HL-60 (cell line): ENCODE measurements around the gene NTN1.

ENCODE experiments used
- CTCF ChIP-seq: IDR thresholded peaks from one replicate; pipeline ENCODE4 v1.5.1; 2011; ENCODE audit warnings: low read length, control low read depth, inconsistent platforms; ENCODE audit not compliant: insufficient read depth
- GABPA ChIP-seq: IDR thresholded peaks from 2 replicates; pipeline ENCODE4 v1.6.1; 2012; ENCODE audit warnings: low read depth
- POLR2AphosphoS5 ChIP-seq: IDR thresholded peaks from 2 replicates; pipeline ENCODE4 v1.6.1; 2012; ENCODE audit warnings: low read depth

- TF ChIP-seq CTCF (no peak), GABPA (no peak), POLR2AphosphoS5 (no peak)
Observed at GRCh38 chr17:9259419-9259818, 238.1 kb downstream of the NTN1 start.
